SKM-1 (cell line): ENCODE data around the gene RERE.
A peak's percentile ranks its signal among the peaks of the same experiment; 100 is the strongest.
"Not testable (repeated sequence)": the region's sequence is repeated elsewhere in the genome, so short reads cannot be mapped to it uniquely, and the experiment has no call there.

Experiments
- DNase-seq: peaks from one replicate; lab custom pipeline; 2025; ENCODE audit not compliant: unreplicated experiment; lab: John Stamatoyannopoulos, UW

The RERE gene

DNA sequence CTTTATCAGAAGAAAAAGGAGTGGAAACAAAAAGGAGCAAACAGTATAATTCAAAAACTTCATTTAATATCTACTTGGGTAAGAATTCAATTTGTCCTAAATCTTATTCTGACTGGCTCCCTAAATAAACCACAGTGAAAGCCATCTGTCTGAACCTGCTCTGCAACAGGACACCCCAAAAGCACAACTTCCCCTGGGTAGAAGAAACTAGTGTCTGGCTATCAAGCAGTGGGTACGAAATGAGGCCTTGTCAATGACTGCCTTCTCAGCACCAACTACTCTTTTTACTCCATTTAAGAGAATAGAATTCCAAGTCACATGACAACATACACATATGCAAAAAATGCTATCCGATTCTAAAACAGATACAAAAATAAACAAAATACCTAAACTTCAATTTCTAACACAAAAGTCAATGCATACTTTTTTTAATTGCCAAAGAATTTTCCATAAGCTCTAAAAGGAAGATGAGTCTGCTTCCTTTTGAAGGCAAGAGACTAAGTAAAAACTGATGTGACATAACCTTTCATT is 292.7 kb downstream of the RERE start:
- no peak for DNase-seq

DNA sequence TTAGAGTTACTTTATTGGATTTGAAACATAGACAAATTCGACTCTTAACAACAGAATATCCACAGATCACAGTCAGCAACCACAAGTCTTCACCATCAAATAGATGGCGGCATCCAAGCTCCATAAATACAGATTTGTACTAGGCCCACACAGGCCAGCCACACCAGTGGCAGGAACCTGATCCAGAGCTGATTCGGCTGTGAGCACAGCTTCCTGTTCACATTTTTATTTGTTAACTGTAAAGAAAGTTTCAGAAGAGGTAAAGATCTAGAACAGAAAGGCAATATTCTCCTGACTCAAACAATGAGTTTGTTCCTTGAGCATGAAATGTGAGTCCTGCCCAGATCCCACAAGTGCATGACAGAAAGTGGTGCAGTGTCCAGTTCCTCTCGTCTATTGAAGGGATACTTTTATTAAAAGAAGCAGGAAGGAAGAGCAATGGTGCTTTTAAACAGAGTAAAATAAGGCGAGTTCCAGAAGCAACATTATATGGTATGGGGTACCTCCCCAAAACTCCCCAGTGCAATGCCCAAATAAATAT is 293.7 kb downstream of the RERE start:
- DNase-seq, result no peak

DNA sequence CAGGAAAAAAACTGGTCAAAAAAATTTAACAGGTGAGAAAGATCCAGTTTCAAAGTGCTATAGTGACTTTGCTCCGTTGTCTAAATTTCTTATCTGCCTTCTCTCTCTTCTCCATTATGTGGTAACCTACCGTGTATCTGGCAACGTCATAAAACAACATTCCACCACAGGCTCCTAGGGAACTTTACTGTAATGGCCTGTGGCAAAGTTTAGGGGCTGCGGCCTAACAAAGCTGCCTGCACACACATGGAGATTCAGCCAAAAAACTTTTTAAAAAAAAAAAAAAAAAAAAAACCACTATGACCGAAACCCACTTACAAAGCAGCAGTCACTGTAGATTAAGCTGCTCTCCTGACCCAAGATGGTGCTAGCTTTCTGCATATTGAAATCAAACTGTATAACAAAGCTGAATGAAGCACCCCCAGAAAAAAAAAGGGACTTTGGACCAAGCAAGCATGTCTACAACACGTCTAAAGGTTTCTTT is 296.9 kb downstream of the RERE start:
- no peak for DNase-seq

GRCh38 chr1:8519167-8519566 is 298.3 kb downstream of the RERE start:
- DNase-seq, result no peak

DNA sequence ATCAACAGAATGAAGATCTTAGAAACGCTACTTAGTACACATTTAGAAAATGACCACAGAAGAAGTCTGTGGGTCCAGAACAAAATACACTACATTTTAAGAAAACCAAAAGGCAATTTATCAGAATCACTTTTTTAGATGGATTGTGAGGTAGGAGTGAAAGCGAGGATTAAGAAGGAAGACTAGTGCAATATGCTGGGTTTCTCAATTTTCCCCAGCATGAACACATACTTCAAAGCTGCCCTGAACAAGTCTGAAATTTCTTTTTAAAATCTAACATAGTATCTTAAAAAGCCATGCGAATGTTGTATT is 299.0 kb downstream of the RERE start:
- no peak for DNase-seq

- DNase-seq, result no peak
Observed at GRCh38 chr1:8517661-8518489, 299.6 kb downstream of the RERE start.

- DNase-seq, result no peak
Observed at GRCh38 chr1:8516793-8517556, 300.5 kb downstream of the RERE start.

DNA sequence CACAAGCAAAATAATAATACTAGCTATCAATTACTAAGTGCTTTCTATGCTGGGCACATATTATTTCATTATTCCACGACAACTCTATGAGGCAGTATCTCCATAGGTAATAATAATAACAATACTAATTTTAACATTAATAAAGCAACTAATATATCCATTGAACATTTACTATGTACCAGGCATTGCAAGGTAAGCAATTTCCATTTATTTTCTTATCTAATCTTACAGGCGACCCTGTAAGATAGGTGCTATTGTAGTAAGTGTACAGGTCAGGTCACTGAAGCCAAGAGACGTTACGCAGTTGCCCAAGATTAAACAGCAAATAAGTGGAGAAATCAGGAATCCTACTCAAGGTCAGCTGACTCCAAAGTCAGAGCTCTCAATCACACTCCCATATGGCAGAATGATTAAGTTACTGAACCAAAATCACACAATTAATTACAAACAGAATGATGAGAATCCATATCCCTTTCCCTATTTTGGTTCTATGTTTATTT is 301.1 kb downstream of the RERE start:
- DNase-seq, result no peak

GRCh38 chr1:8512504-8512903 is 304.9 kb downstream of the RERE start:
- no peak for DNase-seq

- DNase-seq, result no peak
Observed at GRCh38 chr1:8510041-8510823, 307.2 kb downstream of the RERE start.

DNA sequence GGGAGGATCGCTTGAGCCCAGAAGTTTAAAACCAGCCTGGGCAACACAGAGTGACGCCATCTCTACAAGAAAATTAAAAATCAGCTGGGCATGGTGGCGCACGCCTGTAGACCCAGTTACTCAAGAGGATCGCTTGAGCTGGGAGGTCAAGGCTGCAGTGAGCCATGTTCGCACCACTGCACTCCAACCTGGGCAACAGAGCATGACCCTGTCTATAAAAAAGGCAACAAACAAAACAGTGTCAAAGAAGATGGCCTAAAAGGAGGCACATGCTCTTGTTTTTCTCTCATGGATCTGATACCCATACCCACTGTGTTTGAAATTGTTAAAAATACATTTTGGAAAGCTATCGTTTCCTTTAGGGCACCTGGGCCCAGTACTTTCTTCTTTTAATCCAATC is 307.9 kb downstream of the RERE start:
- no peak for DNase-seq

- no peak for DNase-seq
Observed at GRCh38 chr1:8506995-8507615, 310.3 kb downstream of the RERE start.

- no peak for DNase-seq
Observed at GRCh38 chr1:8506456-8506855, 311.0 kb downstream of the RERE start.

DNA sequence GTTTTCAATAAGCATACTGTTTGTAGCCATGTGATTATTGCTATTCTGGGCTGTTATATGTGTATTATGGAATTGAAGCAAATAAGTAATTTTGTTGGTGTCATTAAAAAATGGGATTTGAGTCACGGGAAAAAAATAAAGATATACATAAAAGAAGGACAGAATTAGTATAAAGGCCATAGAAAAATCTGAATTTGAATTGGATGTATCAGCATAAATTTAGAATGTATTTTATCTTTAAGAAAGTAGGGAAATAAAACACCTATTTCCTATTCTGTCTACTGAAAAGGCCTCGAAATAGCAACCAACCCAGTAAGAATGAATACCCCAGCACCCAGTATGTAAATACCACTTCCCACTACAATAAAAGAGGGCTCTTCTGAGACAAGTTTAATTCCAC is 313.6 kb downstream of the RERE start:
- no peak for DNase-seq

GRCh38 chr1:8502949-8503348 is 314.5 kb downstream of the RERE start:
- not testable (repeated sequence) for DNase-seq

DNA sequence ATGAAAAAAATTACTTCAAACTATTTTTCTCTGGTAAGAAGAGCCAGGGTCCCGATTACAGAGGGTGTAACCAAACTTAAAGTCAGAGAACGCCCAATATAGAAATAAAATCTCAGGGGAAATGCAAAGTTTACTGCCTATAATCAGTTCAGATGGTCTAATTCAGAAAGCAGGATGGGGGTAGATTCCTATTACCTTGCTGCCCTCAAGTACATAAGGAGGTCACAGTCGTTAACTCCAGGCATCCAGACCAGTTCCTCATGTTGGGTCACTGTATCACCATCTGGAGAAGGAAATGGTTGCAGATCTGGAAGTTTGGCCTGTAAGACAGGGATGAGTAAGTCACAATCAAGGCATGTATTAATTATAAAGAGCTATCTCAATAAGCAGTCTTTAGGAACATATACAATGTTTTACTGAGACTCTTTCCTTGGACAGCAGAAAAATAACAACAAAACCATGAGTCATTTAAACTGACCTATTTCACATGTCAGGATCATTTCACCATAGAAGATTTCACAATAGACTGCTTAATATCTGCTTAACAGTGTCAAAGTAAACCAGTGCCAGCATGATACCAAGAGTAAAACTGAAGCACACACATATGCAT is 320.1 kb downstream of the RERE start:
- peak; percentile 47 for DNase-seq

- DNase-seq, result no peak
Observed at GRCh38 chr1:8496473-8496872, 321.0 kb downstream of the RERE start.

GRCh38 chr1:8495928-8496401 is 321.5 kb downstream of the RERE start:
- DNase-seq, result no peak

- no peak for DNase-seq
Observed at GRCh38 chr1:8494681-8495080, 322.8 kb downstream of the RERE start.
